HEK293T (cell line): ENCODE data around the gene KIF26B.

Source experiments
- CTCF ChIA-PET: fragments of 350-600 bp; formaldehyde crosslinking; extraction: SDS; loops from one replicate; lab custom pipeline; 2021; ENCODE audit warnings: antibody characterized with exemption, inconsistent platforms; lab: Yijun Ruan, JAX
- POLR2A ChIA-PET: fragments of 350-600 bp; formaldehyde crosslinking; extraction: SDS; loops from one replicate; lab custom pipeline; 2020; ENCODE audit warnings: antibody characterized with exemption, inconsistent platforms; lab: Yijun Ruan, JAX
- DNase-seq: peaks from one replicate; pipeline ENCODE4 v3.0.0; 2012; ENCODE audit warnings: mixed read lengths; ENCODE audit errors: extremely low spot score
- ARNT ChIP-seq: fragments of 450-650 bp; IDR thresholded peaks from 2 replicates; pipeline ENCODE4 v1.6.1; 2017; ENCODE audit warnings: mild to moderate bottlenecking
- BHLHE40 ChIP-seq: fragments of 450-650 bp; IDR thresholded peaks from 2 replicates; pipeline ENCODE4 v1.6.1; 2016; ENCODE audit warnings: mild to moderate bottlenecking, moderate library complexity, borderline replicate concordance
- CTBP1 ChIP-seq: fragments of 450-650 bp; IDR thresholded peaks from 2 replicates; pipeline ENCODE4 v1.6.1; 2016; ENCODE audit warnings: borderline replicate concordance
- ELF4 ChIP-seq: fragments of 450-650 bp; IDR thresholded peaks from 2 replicates; pipeline ENCODE4 v1.6.1; 2017; ENCODE audit warnings: antibody characterized with exemption
- FOXA1 ChIP-seq: fragments of 450-650 bp; IDR thresholded peaks from 2 replicates; pipeline ENCODE4 v1.6.1; 2016; ENCODE audit warnings: mild to moderate bottlenecking
- FOXK2 ChIP-seq: fragments of 450-650 bp; IDR thresholded peaks from 2 replicates; pipeline ENCODE4 v1.6.1; 2016; ENCODE audit warnings: mild to moderate bottlenecking
- FOXM1 ChIP-seq: fragments of 450-650 bp; IDR thresholded peaks from 2 replicates; pipeline ENCODE4 v1.6.1; 2017; ENCODE audit warnings: mild to moderate bottlenecking, borderline replicate concordance
- HDGF ChIP-seq: fragments of 450-650 bp; IDR thresholded peaks from 2 replicates; pipeline ENCODE4 v1.6.1; 2017; ENCODE audit warnings: antibody characterized with exemption, borderline replicate concordance
- L3MBTL2 ChIP-seq: fragments of 450-650 bp; conservative IDR thresholded peaks from 2 replicates; pipeline ENCODE4 v1.6.1; 2016; ENCODE audit warnings: mild to moderate bottlenecking
- LEF1 ChIP-seq: fragments of 450-650 bp; IDR thresholded peaks from 2 replicates; pipeline ENCODE4 v1.6.1; 2017; ENCODE audit warnings: mild to moderate bottlenecking, borderline replicate concordance
- NFRKB ChIP-seq: fragments of 450-650 bp; IDR thresholded peaks from 2 replicates; pipeline ENCODE4 v1.6.1; 2016; ENCODE audit warnings: mild to moderate bottlenecking, moderate library complexity
- PKNOX1 ChIP-seq: fragments of 450-650 bp; IDR thresholded peaks from 2 replicates; pipeline ENCODE4 v1.6.1; 2016
- SP1 ChIP-seq: fragments of 450-650 bp; IDR thresholded peaks from 2 replicates; pipeline ENCODE4 v1.6.1; 2017
- SUZ12 ChIP-seq: fragments of 450-650 bp; IDR thresholded peaks from 2 replicates; pipeline ENCODE4 v1.6.1; 2016; ENCODE audit warnings: mild to moderate bottlenecking
- TARDBP ChIP-seq: fragments of 450-650 bp; IDR thresholded peaks from 2 replicates; pipeline ENCODE4 v1.6.1; 2016
- ZNF384 ChIP-seq: fragments of 450-650 bp; IDR thresholded peaks from 2 replicates; pipeline ENCODE4 v1.6.1; 2016

KIF26B gene

GRCh38 chr1:245528258-245528635 is 373.5 kb downstream of the KIF26B start:
- TF ChIP-seq SUZ12 (no peak), PKNOX1 (no peak), L3MBTL2 (no peak), FOXA1 (no peak), ELF4 (no peak), HDGF (no peak), CTBP1 (no peak), ZNF384 (no peak), NFRKB (no peak), SP1 (no peak), ARNT (no peak), FOXM1 (no peak), LEF1 (no peak), TARDBP (no peak), FOXK2 (no peak), BHLHE40 (no peak)
- ChIA-PET POLR2A (no interaction called here), CTCF (no interaction called here)
- DNase-seq = no peak

DNA sequence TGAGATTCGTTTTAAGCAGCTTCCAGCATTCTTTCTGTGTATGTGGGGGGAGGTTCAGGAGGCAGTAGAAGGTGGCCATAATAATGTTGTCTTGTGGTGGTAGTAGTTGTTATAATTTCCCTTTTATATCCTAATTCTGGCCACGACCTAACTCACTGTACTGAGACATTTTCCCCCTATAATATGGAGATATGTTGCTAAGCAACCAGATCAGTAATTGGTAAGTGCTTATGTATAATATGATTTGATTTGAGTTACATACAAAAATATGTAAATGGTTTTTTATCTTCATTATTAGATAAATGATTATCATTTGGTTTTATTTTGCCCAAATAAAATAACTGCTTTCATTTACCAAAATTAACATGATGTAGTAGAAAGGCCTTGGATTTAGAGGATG is 376.2 kb downstream of the KIF26B start:
- CTCF ChIA-PET = no interaction called here
- TF ChIP-seq FOXA1 = no peak
- DNase-seq = no peak
- POLR2A ChIA-PET = no interaction called here

- POLR2A ChIA-PET = no interaction called here
- DNase-seq = no peak
- TF ChIP-seq ARNT (no peak), FOXK2 (no peak), BHLHE40 (no peak), TARDBP (no peak), FOXM1 (no peak), HDGF (no peak), FOXA1 (no peak), CTBP1 (no peak), L3MBTL2 (no peak), SUZ12 (no peak), NFRKB (no peak), ELF4 (no peak), LEF1 (no peak), SP1 (no peak), ZNF384 (no peak), PKNOX1 (no peak)
- CTCF ChIA-PET = no interaction called here
Observed at GRCh38 chr1:245537992-245538391, 383.2 kb downstream of the KIF26B start.

GRCh38 chr1:245538671-245539070 is 383.9 kb downstream of the KIF26B start:
- ChIA-PET CTCF (no interaction called here), POLR2A (no interaction called here)
- no peak for TF ChIP-seq CTBP1
- TF ChIP-seq FOXA1 = no peak
- TF ChIP-seq SP1 = no peak
- TF ChIP-seq SUZ12 = no peak
- no peak for TF ChIP-seq ZNF384
- no peak for TF ChIP-seq HDGF
- TF ChIP-seq L3MBTL2 = no peak
- TF ChIP-seq BHLHE40 = no peak

DNA sequence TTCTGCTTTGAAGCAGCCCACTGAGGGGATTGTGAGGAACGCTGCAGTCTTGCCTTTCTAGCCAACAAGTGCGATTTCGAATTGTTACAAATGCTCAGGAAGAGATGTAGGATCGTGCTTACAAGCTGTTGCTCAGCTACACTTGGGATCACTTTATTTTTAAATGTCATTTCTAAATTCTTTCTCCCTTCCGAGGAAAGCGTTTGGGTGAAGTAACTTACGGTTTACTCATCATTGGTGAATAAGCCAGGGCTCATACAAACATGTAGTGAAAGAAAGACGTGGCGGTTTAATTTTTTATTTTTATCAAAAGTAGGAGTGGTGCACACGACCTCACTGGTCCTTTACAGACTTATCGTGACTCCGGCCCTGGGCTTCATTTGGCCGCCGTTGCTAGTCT is 386.6 kb downstream of the KIF26B start:
- ChIA-PET CTCF (no interaction called here), POLR2A (no interaction called here)
- no peak for TF ChIP-seq TARDBP
- TF ChIP-seq PKNOX1 = no peak
- TF ChIP-seq HDGF = no peak
- no peak for TF ChIP-seq CTBP1
- TF ChIP-seq LEF1 = no peak
- TF ChIP-seq BHLHE40 = no peak
- no peak for TF ChIP-seq NFRKB
- TF ChIP-seq ARNT = no peak
- TF ChIP-seq SP1 = no peak
- TF ChIP-seq FOXA1 = no peak
- TF ChIP-seq L3MBTL2 = no peak
- TF ChIP-seq SUZ12 = no peak
- no peak for DNase-seq

More at GRCh38 chr1:245538671-245539070, 383.9 kb downstream of the KIF26B start:
- no peak for DNase-seq

GRCh38 chr1:245542365-245542764 is 387.6 kb downstream of the KIF26B start:
- TF ChIP-seq FOXK2 (no peak), L3MBTL2 (no peak), HDGF (no peak), SP1 (no peak), ARNT (no peak)
- POLR2A ChIA-PET = no interaction called here
- CTCF ChIA-PET = no interaction called here

DNA sequence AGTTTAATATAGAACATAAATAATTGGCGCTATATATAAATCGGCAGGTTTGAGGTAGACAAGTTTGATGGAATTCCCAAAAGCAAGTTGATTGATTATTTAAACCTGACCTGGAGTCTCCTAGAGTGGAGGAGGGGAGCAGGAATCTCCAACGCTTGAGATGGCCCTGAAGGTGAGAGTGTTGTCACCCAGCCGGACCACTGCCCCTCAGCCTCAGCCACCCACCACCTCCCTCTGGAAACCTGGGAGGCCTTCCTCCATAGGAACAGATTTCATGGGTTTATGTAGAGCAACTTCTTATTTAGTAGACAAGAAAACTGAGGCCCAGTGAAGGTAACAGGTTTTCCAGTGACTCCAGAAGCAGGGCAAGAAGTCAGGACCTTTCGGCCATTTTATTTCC is 389.5 kb downstream of the KIF26B start:
- ChIA-PET CTCF (no interaction called here), POLR2A (no interaction called here)
- no peak for DNase-seq
- no peak for TF ChIP-seq FOXA1
- TF ChIP-seq L3MBTL2 = no peak
- no peak for TF ChIP-seq PKNOX1
- TF ChIP-seq NFRKB = no peak
- TF ChIP-seq TARDBP = no peak
- no peak for TF ChIP-seq CTBP1
- TF ChIP-seq LEF1 = no peak
- no peak for TF ChIP-seq FOXK2
- no peak for TF ChIP-seq FOXM1
- no peak for TF ChIP-seq SP1
- TF ChIP-seq SUZ12 = no peak
- no peak for TF ChIP-seq ARNT
- TF ChIP-seq ZNF384 = no peak
- TF ChIP-seq ELF4 = no peak
- no peak for TF ChIP-seq BHLHE40
- no peak for TF ChIP-seq HDGF

More at GRCh38 chr1:245542365-245542764, 387.6 kb downstream of the KIF26B start:
- no peak for DNase-seq
